Lower leg skin (tissue), 3 donors: ENCODE measurements around the gene SLC8A1.

Experiments used
- POLR2A ChIP-seq, 2 donors: fragments of 450-650 bp; IDR thresholded peaks; one replicate each; pipeline ENCODE4 v1.6.1; 2016 to 2017; ENCODE audit warnings: antibody characterized with exemption in 2 of 2, mild to moderate bottlenecking in 1 of 2, moderate library complexity in 1 of 2
- TF ChIP-seq, protein P1 (sequence below), 3 donors: fragments of 450-650 bp; IDR thresholded peaks; one replicate each; pipeline ENCODE4 v1.5.1; 2016; ENCODE audit warnings: antibody characterized with exemption in 3 of 3, mild to moderate bottlenecking in 3 of 3, moderate library complexity in 2 of 3

DNA sequence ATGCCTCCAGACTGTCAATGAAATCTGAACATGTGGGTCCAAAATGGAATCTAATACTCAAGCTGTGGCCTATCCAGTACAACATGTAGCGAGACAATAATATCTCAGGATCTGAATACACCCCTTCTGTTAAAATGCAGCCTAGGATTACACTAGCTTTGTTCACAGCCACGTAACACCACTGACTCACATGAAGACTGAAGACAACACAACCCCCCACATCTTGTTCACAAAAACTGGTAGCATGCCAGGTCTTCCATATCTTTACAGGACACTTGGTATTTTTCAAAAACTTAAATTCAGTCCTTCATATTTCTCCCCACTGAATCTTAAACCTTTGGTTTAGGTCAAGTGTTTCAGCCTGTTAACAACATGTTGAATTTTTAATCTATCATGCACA, 84.2 kb downstream of the SLC8A1 start:
- TF ChIP-seq, protein P1, sequence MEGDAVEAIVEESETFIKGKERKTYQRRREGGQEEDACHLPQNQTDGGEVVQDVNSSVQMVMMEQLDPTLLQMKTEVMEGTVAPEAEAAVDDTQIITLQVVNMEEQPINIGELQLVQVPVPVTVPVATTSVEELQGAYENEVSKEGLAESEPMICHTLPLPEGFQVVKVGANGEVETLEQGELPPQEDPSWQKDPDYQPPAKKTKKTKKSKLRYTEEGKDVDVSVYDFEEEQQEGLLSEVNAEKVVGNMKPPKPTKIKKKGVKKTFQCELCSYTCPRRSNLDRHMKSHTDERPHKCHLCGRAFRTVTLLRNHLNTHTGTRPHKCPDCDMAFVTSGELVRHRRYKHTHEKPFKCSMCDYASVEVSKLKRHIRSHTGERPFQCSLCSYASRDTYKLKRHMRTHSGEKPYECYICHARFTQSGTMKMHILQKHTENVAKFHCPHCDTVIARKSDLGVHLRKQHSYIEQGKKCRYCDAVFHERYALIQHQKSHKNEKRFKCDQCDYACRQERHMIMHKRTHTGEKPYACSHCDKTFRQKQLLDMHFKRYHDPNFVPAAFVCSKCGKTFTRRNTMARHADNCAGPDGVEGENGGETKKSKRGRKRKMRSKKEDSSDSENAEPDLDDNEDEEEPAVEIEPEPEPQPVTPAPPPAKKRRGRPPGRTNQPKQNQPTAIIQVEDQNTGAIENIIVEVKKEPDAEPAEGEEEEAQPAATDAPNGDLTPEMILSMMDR (IDR thresholded peaks at IDR 0.05): no peak
- TF ChIP-seq POLR2A (IDR thresholded peaks at IDR 0.05): no peak
